Hepatocyte (in vitro differentiated cells): ENCODE measurements around the gene CDK16. TPM values are rescaled to one million over a fixed set of nuclear protein-coding genes. Genes with fewer than 3 reads are reported as not detected.

Experiments
- DNase-seq: peaks from one replicate; pipeline ENCODE4 v3.0.0-alpha.2; 2016; ENCODE audit warnings: low spot score
- H2AFZ ChIP-seq: fragments of 200-600 bp; sonication (generic); 2 replicates; pipeline ENCODE4 v1.6.0; 2016; ENCODE audit warnings: antibody characterized with exemption, mild to moderate bottlenecking
- H3K27ac ChIP-seq: fragments of 200-600 bp; sonication (generic); 2 replicates; pipeline ENCODE4 v1.5.1; 2016; ENCODE audit warnings: mild to moderate bottlenecking
- H3K27me3 ChIP-seq: fragments of 200-600 bp; sonication (generic); 2 replicates; pipeline ENCODE4 v1.6.1; 2016
- H3K36me3 ChIP-seq: fragments of 200-600 bp; sonication (generic); replicated peaks from 2 replicates; pipeline ENCODE4 v1.5.1; 2016; ENCODE audit warnings: low read depth; ENCODE audit not compliant: insufficient read depth
- H3K4me1 ChIP-seq: fragments of 200-600 bp; sonication (generic); 2 replicates; pipeline ENCODE4 v1.5.1; 2016; ENCODE audit warnings: mild to moderate bottlenecking, moderate library complexity; ENCODE audit not compliant: insufficient read depth
- H3K4me2 ChIP-seq: fragments of 200-600 bp; sonication (generic); 2 replicates; pipeline ENCODE4 v1.6.0; 2016
- H3K4me3 ChIP-seq: fragments of 200-600 bp; sonication (generic); 2 replicates; pipeline ENCODE4 v1.5.1; 2016; ENCODE audit warnings: mild to moderate bottlenecking
- H3K79me2 ChIP-seq: fragments of 200-600 bp; sonication (generic); 2 replicates; pipeline ENCODE4 v1.6.0; 2017; ENCODE audit warnings: mild to moderate bottlenecking
- H3K9me2 ChIP-seq: fragments of 200-600 bp; sonication (generic); replicated peaks from 2 replicates; pipeline ENCODE4 v1.6.0; 2017; ENCODE audit warnings: mild to moderate bottlenecking; ENCODE audit not compliant: insufficient read depth
- H3K9me3 ChIP-seq: fragments of 200-600 bp; sonication (generic); 2 replicates; pipeline ENCODE4 v1.5.1; 2016; ENCODE audit warnings: low read depth, mild to moderate bottlenecking
- H4K20me1 ChIP-seq: fragments of 200-600 bp; sonication (generic); 2 replicates; pipeline ENCODE4 v1.6.0; 2016; ENCODE audit warnings: mild to moderate bottlenecking; ENCODE audit not compliant: insufficient read depth, poor library complexity, severe bottlenecking
- EZH2 ChIP-seq: fragments of 200-600 bp; sonication (generic); IDR thresholded peaks from 2 replicates; pipeline ENCODE4 v1.6.1; 2016; ENCODE audit warnings: antibody characterized with exemption, mild to moderate bottlenecking, borderline replicate concordance
- EZH2phosphoT487 ChIP-seq: fragments of 200-600 bp; sonication (generic); IDR thresholded peaks from one replicate; pipeline ENCODE4 v1.6.1; 2018; ENCODE audit warnings: antibody characterized with exemption, mild to moderate bottlenecking, low read depth, moderate library complexity; ENCODE audit not compliant: unreplicated experiment, severe bottlenecking
- WGBS: methylation state at CpG from one replicate; pipeline ENCODE4 v1.1.6; 2016; ENCODE audit warnings: low lambda C conversion rate; ENCODE audit errors: missing lambda C conversion rate; 5-methylcytosine and 5-hydroxymethylcytosine counted together
- polyA plus RNA-seq: library from polyadenylated mRNA; unstranded; fragments of >200 nt; fragmentation: Nextera tagmentation; extraction: Ambion mirVana; gene quantifications from 2 replicates; pipeline ENCODE4 v1.2.1, GENCODE V29; 2016
- total RNA-seq: library from RNA; depleted of rRNA; stranded (reverse); fragments of >200 nt; gene quantifications from 2 replicates; pipeline ENCODE4 v1.2.3, GENCODE V29; 2014
- TF ChIP-seq, protein P1 (sequence below): fragments of 200-600 bp; sonication (generic); IDR thresholded peaks from 2 replicates; pipeline ENCODE4 v1.5.1; 2016; ENCODE audit warnings: antibody characterized with exemption, mild to moderate bottlenecking; ENCODE audit not compliant: poor library complexity

The CDK16 gene
- total and polyA plus RNA-seq, 2 experiments from 2014 or later: 130 to 190 TPM

DNA sequence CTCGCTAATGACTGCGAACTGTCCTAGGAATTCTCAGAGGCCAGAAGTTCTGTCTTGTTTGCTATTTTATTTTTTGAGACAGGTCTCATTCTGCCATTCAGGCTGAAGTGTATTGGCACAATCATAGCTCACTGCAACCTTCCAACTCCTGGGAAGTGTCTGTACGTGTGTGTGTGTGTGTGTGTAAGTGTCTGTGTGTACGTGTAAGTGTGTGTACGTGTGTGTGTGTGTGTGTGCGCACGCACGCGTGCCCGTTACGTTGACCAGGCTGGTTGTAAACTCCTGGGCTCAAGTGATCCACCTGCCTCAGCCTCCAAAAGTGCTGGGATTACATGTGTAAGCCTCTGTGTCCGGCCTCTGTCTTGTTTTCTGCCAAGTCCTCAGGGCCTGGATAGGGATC, 10.4 kb upstream of the CDK16 start:
- H3K9me2 ChIP-seq: no peaks in the 10 kb centered on the region
- H3K27ac ChIP-seq: no peak overlapping the region
- H3K36me3 ChIP-seq: no peaks in the 10 kb centered on the region
- no peak for DNase-seq
- peaks cover 9% of the 10 kb centered on the region for H3K79me2 ChIP-seq
- no peak for TF ChIP-seq EZH2phosphoT487
- TF ChIP-seq EZH2: no peak
- TF ChIP-seq, protein P1, sequence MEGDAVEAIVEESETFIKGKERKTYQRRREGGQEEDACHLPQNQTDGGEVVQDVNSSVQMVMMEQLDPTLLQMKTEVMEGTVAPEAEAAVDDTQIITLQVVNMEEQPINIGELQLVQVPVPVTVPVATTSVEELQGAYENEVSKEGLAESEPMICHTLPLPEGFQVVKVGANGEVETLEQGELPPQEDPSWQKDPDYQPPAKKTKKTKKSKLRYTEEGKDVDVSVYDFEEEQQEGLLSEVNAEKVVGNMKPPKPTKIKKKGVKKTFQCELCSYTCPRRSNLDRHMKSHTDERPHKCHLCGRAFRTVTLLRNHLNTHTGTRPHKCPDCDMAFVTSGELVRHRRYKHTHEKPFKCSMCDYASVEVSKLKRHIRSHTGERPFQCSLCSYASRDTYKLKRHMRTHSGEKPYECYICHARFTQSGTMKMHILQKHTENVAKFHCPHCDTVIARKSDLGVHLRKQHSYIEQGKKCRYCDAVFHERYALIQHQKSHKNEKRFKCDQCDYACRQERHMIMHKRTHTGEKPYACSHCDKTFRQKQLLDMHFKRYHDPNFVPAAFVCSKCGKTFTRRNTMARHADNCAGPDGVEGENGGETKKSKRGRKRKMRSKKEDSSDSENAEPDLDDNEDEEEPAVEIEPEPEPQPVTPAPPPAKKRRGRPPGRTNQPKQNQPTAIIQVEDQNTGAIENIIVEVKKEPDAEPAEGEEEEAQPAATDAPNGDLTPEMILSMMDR: no peak
- H3K9me3 ChIP-seq: no peaks in the 10 kb centered on the region
- H3K27me3 ChIP-seq: no peaks in the 10 kb centered on the region
- H3K4me1 ChIP-seq: no peaks in the 10 kb centered on the region
- 89% methylated on average over 12 of the region's 12 CpGs for WGBS
- H4K20me1 ChIP-seq: no peaks in the 10 kb centered on the region
- H2AFZ ChIP-seq: no peak overlapping the region
- H3K4me2 ChIP-seq: no peak overlapping the region
- no peak overlapping the region for H3K4me3 ChIP-seq

DNA sequence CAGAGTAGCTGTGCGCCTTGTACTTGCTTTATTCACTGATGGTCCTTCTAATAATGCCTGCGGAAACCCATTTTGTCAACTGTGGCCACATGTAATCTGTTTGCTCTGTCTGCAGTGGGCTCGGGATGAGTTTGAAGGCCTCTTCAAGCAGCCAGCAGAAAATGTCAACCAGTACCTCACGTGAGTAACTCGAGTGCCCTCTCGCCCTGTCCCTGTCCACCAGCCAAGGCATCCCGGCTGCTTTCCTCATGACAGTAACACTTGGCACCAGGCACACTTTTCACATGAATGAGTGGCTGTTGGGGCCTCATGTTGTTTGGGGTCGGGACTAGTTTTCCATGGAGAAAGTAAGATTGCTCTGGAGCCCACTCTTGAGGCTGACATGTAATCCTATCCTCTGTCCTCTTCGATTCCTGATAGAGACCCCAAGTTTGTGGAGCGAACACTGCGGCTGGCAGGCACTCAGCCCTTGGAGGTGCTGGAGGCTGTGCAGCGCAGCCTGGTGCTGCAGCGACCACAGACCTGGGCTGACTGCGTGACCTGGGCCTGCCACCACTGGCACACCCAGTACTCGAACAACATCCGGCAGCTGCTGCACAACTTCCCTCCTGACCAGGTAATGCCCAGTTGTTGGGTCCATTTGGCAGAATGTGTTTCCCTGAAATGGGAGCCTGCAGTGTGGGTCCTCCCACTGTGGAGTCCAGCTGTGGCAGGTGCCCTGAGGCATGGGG, 8.8 kb upstream of the CDK16 start:
- H3K27me3 ChIP-seq: no peaks in the 10 kb centered on the region
- H3K36me3 ChIP-seq: no peaks in the 10 kb centered on the region
- H3K4me2 ChIP-seq: no peak overlapping the region
- no peaks in the 10 kb centered on the region for H3K4me1 ChIP-seq
- H3K9me3 ChIP-seq: no peaks in the 10 kb centered on the region
- no peak overlapping the region for H2AFZ ChIP-seq
- no peak for DNase-seq
- H3K27ac ChIP-seq: no peak overlapping the region
- WGBS: 97% methylated on average over 16 of the region's 16 CpGs
- no peaks in the 10 kb centered on the region for H4K20me1 ChIP-seq
- peaks cover 9% of the 10 kb centered on the region for H3K79me2 ChIP-seq
- TF ChIP-seq, protein P1: no peak
- TF ChIP-seq EZH2phosphoT487: no peak
- no peak for TF ChIP-seq EZH2
- no peaks in the 10 kb centered on the region for H3K9me2 ChIP-seq
- H3K4me3 ChIP-seq: no peak overlapping the region

DNA sequence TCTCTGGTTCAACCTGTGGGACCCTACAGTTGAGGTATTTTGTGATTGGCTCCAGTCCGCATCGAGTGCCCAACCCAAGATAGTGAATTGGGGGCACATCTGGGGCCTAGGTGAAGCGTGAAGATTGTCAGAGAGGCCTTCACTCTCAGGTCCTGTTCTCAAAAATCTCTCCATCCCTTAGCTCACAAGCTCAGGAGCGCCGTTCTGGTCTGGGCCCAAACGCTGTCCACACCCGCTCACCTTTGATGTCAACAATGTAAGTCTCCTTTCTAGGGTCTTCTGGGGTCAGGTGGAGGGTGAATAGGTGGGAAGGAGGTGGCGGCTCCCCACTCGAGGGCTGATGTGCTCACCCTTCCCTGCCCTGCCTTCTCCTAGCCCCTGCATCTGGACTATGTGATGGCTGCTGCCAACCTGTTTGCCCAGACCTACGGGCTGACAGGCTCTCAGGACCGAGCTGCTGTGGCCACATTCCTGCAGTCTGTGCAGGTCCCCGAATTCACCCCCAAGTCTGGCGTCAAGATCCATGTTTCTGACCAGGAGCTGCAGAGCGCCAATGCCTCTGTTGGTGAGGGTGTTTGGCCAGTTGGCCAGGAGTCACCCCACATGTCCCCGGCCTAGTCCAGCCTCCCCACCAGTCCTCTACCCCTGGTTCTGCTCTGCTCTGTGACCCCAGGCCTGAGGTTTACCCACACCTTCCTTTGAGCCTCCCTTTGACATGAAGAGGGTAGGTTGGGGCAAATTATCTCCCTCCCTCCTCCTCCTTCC, 7.6 kb upstream of the CDK16 start:
- WGBS: 99% methylated on average over 15 of the region's 15 CpGs
- no peaks in the 10 kb centered on the region for H3K36me3 ChIP-seq

More for the DNA sequence above, 7.6 kb upstream of the CDK16 start:
- Histone ChIP-seq H3K4me3 (no peak overlapping the region), H3K9me2 (no peaks in the 10 kb centered on the region), H4K20me1 (no peaks in the 10 kb centered on the region), H3K79me2 (peaks cover 7% of the 10 kb centered on the region), H3K9me3 (no peaks in the 10 kb centered on the region), H3K27me3 (no peaks in the 10 kb centered on the region), H2AFZ (no peak overlapping the region), H3K4me1 (no peaks in the 10 kb centered on the region), H3K4me2 (no peak overlapping the region), H3K27ac (no peak overlapping the region)
- no peak for DNase-seq
- TF ChIP-seq, protein P1: no peak
- TF ChIP-seq EZH2: no peak
- no peak for TF ChIP-seq EZH2phosphoT487
